ENCODE measurements around the gene P3H4.
"Not testable (repeated sequence)": the region's sequence is repeated elsewhere in the genome, so short reads cannot be mapped to it uniquely, and the experiment has no call there.

Gene P3H4, protein sequence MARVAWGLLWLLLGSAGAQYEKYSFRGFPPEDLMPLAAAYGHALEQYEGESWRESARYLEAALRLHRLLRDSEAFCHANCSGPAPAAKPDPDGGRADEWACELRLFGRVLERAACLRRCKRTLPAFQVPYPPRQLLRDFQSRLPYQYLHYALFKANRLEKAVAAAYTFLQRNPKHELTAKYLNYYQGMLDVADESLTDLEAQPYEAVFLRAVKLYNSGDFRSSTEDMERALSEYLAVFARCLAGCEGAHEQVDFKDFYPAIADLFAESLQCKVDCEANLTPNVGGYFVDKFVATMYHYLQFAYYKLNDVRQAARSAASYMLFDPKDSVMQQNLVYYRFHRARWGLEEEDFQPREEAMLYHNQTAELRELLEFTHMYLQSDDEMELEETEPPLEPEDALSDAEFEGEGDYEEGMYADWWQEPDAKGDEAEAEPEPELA

DNA sequence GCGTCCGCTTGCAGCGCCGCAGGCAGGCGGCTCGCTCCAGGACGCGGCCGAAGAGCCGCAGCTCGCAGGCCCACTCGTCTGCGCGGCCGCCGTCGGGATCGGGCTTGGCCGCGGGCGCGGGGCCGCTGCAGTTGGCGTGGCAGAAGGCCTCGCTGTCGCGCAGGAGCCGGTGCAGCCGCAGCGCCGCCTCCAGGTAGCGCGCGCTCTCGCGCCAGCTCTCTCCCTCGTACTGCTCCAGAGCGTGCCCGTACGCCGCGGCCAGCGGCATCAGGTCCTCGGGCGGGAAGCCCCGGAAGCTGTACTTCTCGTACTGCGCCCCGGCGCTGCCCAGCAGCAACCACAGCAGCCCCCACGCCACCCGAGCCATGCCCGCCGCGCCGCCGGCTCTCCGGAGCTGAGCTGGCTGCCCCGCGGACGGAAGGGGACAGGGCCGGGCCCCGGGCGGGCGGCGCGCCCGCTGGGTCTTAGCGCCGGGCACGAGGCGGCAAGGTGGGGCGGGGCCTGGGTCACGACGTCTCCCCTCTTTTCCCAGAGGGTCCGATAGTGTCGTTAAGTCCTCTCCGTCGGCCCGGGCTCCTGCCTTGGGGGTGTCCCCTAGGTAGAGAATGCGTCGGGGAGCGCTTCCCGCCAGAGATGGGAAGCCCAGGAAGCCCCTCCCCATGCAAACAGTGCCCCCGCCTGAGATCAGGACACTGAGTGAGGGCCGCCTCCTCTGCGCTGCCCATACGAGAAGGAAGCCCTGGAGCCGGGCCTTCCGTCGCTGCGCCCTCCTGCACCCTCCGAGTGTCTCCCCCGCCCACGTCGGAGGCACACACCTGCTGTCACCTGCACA is at the start of gene P3H4:
TSS of gene P3H4 (minus strand) at position 401 of the 832 bp plus-strand sequence. CDS start at position 367, 34 bp downstream.
- DNase-seq (ENCODE audit: low spot score), result peak; percentile 70

DNA sequence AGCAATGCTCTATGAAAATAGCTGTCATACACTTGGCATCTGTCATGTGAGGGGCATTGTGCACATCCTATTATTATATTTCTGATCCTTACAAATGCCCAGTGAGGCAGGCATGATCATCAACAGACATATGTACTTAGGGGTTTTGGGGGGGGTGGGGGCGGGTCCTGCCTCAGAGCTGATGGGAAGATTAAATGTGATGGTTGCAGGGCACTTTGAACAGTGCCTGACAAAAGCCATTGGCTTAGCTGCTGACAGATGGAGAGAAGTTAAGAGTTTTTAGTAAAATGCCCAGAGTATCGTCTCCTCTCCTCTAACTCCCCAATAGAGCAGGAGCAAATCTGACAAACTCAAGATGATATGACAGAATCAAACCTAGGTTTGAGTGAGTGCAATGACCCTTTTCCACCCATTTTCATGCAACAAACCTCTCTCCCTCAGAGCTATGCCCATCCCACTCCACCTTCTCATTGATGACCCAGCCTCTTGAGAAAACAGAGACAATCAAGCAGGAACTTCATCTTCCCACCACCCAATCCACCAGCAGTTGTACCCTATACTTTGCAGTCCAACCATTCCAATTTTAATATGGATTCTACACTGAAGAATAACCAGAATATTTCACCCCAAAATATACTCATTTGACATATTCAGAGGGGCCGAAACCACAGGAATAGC is 48.6 kb upstream of the P3H4 start:
- no peak for DNase-seq (ENCODE audit: low spot score)

- DNase-seq (ENCODE audit: low spot score), result not testable (repeated sequence)
These were observed 39.6 kb upstream of the P3H4 start for GRCh38 chr17:41851382-41851781.

GRCh38 chr17:41849251-41849990 is 37.7 kb upstream of the P3H4 start:
- DNase-seq (ENCODE audit: low spot score), result no peak

DNA sequence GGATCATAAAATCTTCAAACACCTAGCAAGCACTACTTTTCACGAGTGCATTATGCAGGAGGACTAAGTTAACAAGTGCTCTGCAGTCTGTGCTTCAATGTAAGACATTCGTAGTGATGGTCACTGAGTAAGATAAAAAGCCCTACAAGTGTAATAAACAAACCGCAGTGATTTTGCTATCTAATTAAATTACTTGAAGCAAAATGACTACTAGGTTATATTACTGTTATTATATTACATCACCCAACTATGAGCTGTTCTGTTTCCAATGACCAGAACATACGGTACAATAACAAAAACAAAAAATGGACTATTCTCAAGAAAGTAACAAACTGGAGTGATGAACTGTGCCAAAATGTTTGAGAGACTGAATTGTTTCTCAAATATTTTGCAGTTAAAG is 37.0 kb upstream of the P3H4 start:
- DNase-seq (ENCODE audit: low spot score), result no peak

- DNase-seq (ENCODE audit: low spot score), result no peak
These were observed 33.2 kb upstream of the P3H4 start for GRCh38 chr17:41844971-41845370.

DNA sequence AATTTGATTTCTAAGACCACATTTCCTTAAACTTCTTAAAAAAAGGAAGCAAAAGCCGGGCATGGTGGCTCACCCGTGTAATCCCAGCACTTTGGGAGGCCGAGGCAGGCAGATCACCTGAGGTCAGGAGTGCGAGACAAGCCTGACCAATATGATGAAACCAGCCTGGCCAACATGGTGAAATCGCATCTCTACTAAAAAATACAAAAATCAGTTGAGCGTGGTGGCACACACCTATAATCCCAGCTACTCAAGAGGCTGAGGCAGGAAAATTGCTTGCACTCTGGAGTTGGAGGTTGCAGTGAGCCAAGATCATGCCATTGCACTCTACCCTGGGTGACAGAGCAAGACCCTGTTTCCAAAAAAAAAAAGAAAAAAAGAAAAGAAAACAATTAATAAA is 29.0 kb upstream of the P3H4 start:
- not testable (repeated sequence) for DNase-seq (ENCODE audit: low spot score)

DNA sequence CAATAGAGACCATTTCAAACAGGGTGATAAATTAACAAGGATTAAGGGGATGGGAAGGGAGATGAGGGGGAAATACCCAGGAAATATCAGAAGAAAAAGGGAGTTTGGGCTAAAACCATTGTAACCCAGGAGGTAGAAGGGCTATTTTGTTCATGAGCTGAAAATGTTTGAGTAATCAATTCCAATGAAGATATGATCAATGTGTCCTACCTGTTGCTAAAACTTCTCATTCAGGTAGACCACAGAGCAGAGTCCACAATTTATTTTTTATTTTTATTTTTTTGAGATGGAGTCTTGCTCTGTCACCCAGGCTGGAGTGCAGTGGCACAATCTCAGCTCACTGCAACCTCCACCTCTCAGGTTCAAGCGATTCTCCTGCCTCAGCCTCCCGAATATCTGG is 27.7 kb upstream of the P3H4 start:
- not testable (repeated sequence) for DNase-seq (ENCODE audit: low spot score)

DNA sequence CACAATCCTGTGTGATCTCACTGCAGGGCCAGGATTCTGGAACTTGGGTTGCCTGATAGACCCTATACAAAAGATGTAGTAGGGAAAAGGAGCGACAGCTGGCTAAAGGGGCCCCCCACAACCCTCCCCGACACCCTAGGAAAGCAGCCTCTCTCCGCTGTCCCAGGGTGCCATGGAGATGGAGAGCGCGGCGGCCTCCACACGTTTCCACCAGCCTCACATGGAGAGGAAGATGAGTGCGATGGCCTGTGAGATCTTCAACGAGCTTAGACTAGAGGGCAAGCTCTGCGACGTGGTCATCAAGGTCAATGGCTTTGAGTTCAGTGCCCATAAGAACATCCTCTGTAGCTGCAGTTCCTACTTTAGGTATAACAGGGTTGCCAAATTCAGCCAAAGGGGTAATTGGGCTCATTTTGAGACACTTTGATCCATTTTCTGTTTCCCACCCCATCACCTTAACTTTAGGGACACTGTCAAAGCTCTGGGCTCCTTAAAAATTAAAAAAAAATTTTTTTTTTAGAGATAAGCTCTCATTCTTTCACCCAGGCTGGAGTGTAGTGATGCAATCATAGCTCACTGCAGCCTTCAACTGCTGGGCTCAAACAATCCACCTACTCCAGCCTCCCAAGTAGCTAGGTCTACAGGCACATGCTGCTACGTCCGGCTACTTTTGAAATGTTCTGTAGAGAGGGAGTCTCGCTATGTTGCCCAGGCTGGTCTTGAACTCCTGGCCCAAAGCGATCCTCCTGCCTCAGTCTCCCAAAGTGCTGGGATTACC is 26.2 kb upstream of the P3H4 start, which contains the start of gene KLHL10:
TSS of gene KLHL10 (plus strand) at position 65 of the 778 bp plus-strand sequence. CDS start at position 173, 108 bp downstream.
- no peak for DNase-seq (ENCODE audit: low spot score)

DNA sequence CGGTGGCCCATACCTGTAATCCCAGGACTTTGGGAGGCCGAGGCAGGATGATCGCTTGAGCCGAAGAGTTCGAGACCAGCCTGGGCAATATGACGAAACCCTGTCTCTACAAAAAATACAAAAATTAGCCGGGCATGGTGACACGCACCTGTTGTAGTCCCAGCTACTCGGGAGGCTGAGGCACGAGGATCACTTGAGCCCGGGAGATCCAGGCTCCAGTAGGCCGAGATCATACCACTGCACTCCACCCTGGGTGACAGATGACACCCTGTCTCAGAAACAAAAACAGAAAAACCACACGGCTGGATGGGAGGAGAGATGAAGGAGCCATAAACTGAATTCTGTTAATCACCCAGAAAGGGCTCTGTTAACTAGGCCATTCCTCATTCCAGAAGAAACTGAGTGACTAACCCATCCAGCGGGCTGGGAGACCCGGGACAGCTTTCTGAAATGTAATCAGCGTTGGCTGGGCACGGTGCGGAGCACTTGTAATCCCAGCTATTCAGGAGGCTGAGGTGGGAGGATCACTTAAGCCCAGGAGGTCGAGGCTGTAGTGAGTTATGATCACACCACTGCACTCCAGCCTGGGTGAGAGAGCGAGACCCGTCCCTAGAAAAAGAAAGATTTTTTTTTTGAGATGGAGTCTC is 24.9 kb upstream of the P3H4 start:
- no peak for DNase-seq (ENCODE audit: low spot score)

GRCh38 chr17:41835800-41836549 is 24.2 kb upstream of the P3H4 start, which contains the start of gene NT5C3B:
NT5C3B (minus strand) TSS chr17:41836232; CDS start chr17:41836193, 39 bp downstream.
- DNase-seq (ENCODE audit: low spot score), result peak; percentile 39

- DNase-seq (ENCODE audit: low spot score), result no peak
These were observed 23.6 kb upstream of the P3H4 start for GRCh38 chr17:41835214-41835799.

GRCh38 chr17:41829961-41830360 is 18.2 kb upstream of the P3H4 start:
- DNase-seq (ENCODE audit: low spot score), result not testable (repeated sequence)

GRCh38 chr17:41825175-41825845 is 13.6 kb upstream of the P3H4 start:
- DNase-seq (ENCODE audit: low spot score), result no peak

GRCh38 chr17:41824086-41824485 is 12.3 kb upstream of the P3H4 start:
- no peak for DNase-seq (ENCODE audit: low spot score)

DNA sequence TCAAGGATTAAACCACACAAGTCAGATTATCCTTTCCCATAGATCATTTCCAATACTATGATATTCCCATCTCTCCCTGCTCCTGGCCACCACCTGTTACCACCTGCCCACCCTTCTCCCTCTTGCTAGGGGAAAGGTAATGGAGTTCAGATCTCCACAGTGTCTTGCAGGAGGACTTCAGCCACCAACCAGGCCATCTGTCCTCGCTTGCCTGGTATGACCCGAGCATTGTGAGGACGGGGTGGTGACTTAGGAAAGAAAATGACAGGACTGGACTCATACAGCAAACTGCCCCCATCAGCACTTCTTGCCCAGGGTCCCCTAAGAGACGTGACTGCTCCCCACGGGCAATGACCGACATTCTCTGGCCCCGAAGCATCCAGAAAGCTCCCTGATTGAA is 11.8 kb upstream of the P3H4 start:
- no peak for DNase-seq (ENCODE audit: low spot score)

- DNase-seq (ENCODE audit: low spot score), result no peak
These were observed 11.4 kb upstream of the P3H4 start for GRCh38 chr17:41823141-41823524.
